HG02759 (cell line): Measurements from ENCODE around the gene USF1.
A peak's percentile ranks its signal among the peaks of the same experiment; 100 is the strongest.
"Not testable (repeated sequence)": the region's sequence is repeated elsewhere in the genome, so short reads cannot be mapped to it uniquely, and the experiment has no call there.

Experiments
- ATAC-seq: cut with Tn5 transposase; IDR thresholded peaks from one replicate; pipeline ENCODE4 v1.9.1; 2021; ENCODE audit warnings: mild to moderate bottlenecking, moderate library complexity; ENCODE audit not compliant: unreplicated experiment

The USF1 gene

GRCh38 chr1:161079436-161080110, 33.8 kb upstream of the USF1 start:
- ATAC-seq: no peak

- no peak for ATAC-seq
Observed at GRCh38 chr1:161077426-161077825, 31.6 kb upstream of the USF1 start.

- no peak for ATAC-seq
Observed at GRCh38 chr1:161076410-161076809, 30.6 kb upstream of the USF1 start.

GRCh38 chr1:161074676-161075368, 29.0 kb upstream of the USF1 start:
- ATAC-seq: no peak

GRCh38 chr1:161073474-161074121, 27.8 kb upstream of the USF1 start:
- no peak for ATAC-seq

- ATAC-seq: no peak
Observed at GRCh38 chr1:161072751-161073449, 27.1 kb upstream of the USF1 start.

- no peak for ATAC-seq
Observed at GRCh38 chr1:161071886-161072371, 26.2 kb upstream of the USF1 start.

GRCh38 chr1:161070761-161071160, 25.0 kb upstream of the USF1 start:
- ATAC-seq: no peak

GRCh38 chr1:161069731-161070270, 24.0 kb upstream of the USF1 start, which contains the start of gene ARHGAP30:
ARHGAP30 (minus strand) TSS chr1:161069891; CDS start chr1:161069624, 267 bp downstream.
- ATAC-seq: peak; percentile 85

- ATAC-seq: peak; percentile 3
Observed at GRCh38 chr1:161069241-161069640, 23.5 kb upstream of the USF1 start.

- peak; percentile 55 for ATAC-seq
Observed at GRCh38 chr1:161068306-161069234, 22.8 kb upstream of the USF1 start.

- no peak for ATAC-seq
Observed at GRCh38 chr1:161066694-161067093, 20.9 kb upstream of the USF1 start.

- ATAC-seq: not testable (repeated sequence)
Observed at GRCh38 chr1:161065681-161066080, 19.9 kb upstream of the USF1 start.

- not testable (repeated sequence) for ATAC-seq
Observed at GRCh38 chr1:161063936-161064335, 18.2 kb upstream of the USF1 start.

- no peak for ATAC-seq
Observed at GRCh38 chr1:161061419-161061818, 15.6 kb upstream of the USF1 start.

- ATAC-seq: no peak
Observed at GRCh38 chr1:161059293-161059692, 13.5 kb upstream of the USF1 start.

- ATAC-seq: no peak
Observed at GRCh38 chr1:161054805-161055204, 9.0 kb upstream of the USF1 start.

- ATAC-seq: no peak
Observed at GRCh38 chr1:161054232-161054631, 8.5 kb upstream of the USF1 start.

GRCh38 chr1:161052899-161053298, 7.1 kb upstream of the USF1 start:
- no peak for ATAC-seq

GRCh38 chr1:161051219-161051618, 5.4 kb upstream of the USF1 start:
- no peak for ATAC-seq
